ENCODE measurements around the gene CRELD1. TPM values are rescaled to one million over a fixed set of nuclear protein-coding genes. Genes with fewer than 3 reads are reported as not detected.
A peak's percentile ranks its signal among the peaks of the same experiment; 100 is the strongest.

Gene CRELD1
- total RNA-seq, 2 donors from 2014 or later, result 19.8 to 23.6 TPM

GRCh38 chr3:9888540-9888939 lies 45.1 kb upstream of the CRELD1 start:
- H3K4me1 ChIP-seq, result peaks cover 12% of the 10 kb centered on the region
- ATAC-seq (no peak), DNase-seq (no peak)
- no peaks in the 10 kb centered on the region for H3K9me3 ChIP-seq
- WGBS, 2 donors, result 67 to 71% methylated on average over 3 of the region's 3 CpGs
- no peaks in the 10 kb centered on the region for H3K27me3 ChIP-seq
- no peaks in the 10 kb centered on the region for H3K36me3 ChIP-seq (replicated peaks in 1 of 2; ENCODE audit: insufficient read depth in 1 of 2, low read depth in 2 of 2)
- H3K4me3 ChIP-seq, result no peak overlapping the region
- H3K27ac ChIP-seq, result no peak overlapping the region
- intact Hi-C loops (cut with DNase I), result no loop called here
- TF ChIP-seq, protein P1, sequence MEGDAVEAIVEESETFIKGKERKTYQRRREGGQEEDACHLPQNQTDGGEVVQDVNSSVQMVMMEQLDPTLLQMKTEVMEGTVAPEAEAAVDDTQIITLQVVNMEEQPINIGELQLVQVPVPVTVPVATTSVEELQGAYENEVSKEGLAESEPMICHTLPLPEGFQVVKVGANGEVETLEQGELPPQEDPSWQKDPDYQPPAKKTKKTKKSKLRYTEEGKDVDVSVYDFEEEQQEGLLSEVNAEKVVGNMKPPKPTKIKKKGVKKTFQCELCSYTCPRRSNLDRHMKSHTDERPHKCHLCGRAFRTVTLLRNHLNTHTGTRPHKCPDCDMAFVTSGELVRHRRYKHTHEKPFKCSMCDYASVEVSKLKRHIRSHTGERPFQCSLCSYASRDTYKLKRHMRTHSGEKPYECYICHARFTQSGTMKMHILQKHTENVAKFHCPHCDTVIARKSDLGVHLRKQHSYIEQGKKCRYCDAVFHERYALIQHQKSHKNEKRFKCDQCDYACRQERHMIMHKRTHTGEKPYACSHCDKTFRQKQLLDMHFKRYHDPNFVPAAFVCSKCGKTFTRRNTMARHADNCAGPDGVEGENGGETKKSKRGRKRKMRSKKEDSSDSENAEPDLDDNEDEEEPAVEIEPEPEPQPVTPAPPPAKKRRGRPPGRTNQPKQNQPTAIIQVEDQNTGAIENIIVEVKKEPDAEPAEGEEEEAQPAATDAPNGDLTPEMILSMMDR (IDR thresholded peaks at IDR 0.05), result no peak
- TF ChIP-seq POLR2A (IDR thresholded peaks at IDR 0.05), result no peak

DNA sequence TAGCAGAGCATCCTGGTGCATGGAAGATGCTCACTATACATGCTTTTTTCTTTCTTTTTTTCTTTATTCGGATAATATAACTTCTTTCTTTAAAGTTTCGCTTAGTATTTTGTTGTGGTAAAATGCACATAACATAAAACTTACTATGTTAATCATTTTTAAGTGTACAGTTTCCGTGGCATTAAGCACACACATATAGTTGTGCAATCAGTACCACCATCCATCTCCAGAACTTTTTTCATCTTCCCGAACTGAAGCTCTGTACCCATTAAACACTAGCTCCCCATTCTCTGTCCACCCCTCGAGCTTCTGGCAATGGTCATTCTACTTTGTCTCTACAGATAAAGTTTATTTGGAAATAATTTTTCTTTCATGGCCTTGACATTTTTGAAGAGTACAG lies 44.2 kb upstream of the CRELD1 start:
- TF ChIP-seq, protein P1 (IDR thresholded peaks at IDR 0.05), result no peak
- no peak for TF ChIP-seq POLR2A (IDR thresholded peaks at IDR 0.05)
- ATAC-seq (no peak), DNase-seq (no peak)
- H3K9me3 ChIP-seq, result no peaks in the 10 kb centered on the region
- H3K27me3 ChIP-seq, result no peaks in the 10 kb centered on the region
- intact Hi-C loops (cut with DNase I), result no loop called here
- no peak overlapping the region for H3K27ac ChIP-seq
- no peak overlapping the region for H3K4me3 ChIP-seq
- no peaks in the 10 kb centered on the region for H3K36me3 ChIP-seq (replicated peaks in 1 of 2; ENCODE audit: insufficient read depth in 1 of 2, low read depth in 2 of 2)
- WGBS, 2 donors, result 61 to 63% methylated on average over 5 of the region's 5 CpGs
- peaks cover 12% of the 10 kb centered on the region for H3K4me1 ChIP-seq

DNA sequence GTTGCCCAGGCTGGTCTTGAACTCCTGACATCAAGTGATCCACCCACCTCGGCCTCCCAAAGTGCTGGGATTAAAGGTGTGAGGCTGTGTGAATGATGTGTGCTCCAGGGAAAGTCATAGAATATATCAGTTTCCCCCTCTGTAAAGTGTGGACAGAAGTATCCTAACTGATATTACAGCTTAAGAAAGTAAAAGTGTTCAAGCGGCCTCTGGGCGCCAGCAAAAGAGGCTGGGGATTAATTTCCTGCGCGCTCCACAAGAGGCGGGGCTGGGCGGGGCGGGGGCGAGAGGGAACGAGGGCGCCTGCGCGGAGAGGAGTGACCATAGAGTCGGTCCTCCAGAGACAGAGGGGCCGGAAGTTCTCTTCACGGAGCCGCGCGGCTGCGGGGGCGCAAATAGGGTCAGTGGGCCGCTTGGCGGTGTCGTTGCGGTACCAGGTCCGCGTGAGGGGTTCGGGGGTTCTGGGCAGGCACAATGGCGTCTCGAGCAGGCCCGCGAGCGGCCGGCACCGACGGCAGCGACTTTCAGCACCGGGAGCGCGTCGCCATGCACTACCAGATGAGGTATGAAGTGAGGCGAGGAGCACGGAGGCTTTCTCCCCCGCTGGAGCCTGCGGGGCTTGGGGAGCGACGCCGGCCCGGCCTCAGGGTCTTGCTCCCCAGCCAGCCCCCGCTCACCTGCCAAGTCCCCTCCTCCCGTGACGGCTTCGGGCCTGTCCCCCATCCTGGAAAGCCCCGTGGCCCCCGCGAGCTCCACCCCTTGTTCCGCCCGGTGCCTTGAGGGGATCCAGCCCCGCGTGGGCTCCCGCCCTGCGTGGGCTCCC lies 43.2 kb upstream of the CRELD1 start, which contains the start of gene JAGN1:
JAGN1 (plus strand) TSS at position 362 of the 823 bp plus-strand sequence; CDS start at position 475, 113 bp downstream.
- Histone ChIP-seq H3K9me3 (no peaks in the 10 kb centered on the region), H3K36me3 (replicated peaks in 1 of 2; ENCODE audit: insufficient read depth in 1 of 2, low read depth in 2 of 2) (no peaks in the 10 kb centered on the region), H3K27ac (peak within 1 kb of the TSS; percentile 88 to 96 (median 92)), H3K4me3 (peak within 1 kb of the TSS; percentile 88 to 100), H3K4me1 (peaks cover 12% of the 10 kb centered on the region), H3K27me3 (no peaks in the 10 kb centered on the region)
- peak; percentile 99 for ATAC-seq
- intact Hi-C loops (cut with DNase I), result no loop called here
- DNase-seq, result peak; percentile 89 to 92 (median 90)
- 0% methylated on average over 9 to 48 of the region's 62 CpGs for WGBS, 2 donors
- TF ChIP-seq POLR2A (IDR thresholded peaks at IDR 0.05), result peak; percentile 70 to 93 (median 89)
- TF ChIP-seq, protein P1 (IDR thresholded peaks at IDR 0.05), result peak in 2 of 7 experiments; percentile 6 to 13

- Histone ChIP-seq H3K27me3 (no peaks in the 10 kb centered on the region), H3K4me1 (peaks cover 12% of the 10 kb centered on the region), H3K36me3 (replicated peaks in 1 of 2; ENCODE audit: insufficient read depth in 1 of 2, low read depth in 2 of 2) (no peaks in the 10 kb centered on the region), H3K4me3 (peak overlapping the region; percentile 88 to 100), H3K9me3 (no peaks in the 10 kb centered on the region), H3K27ac (peak overlapping the region; percentile 88 to 96 (median 92))
- 7 to 9% methylated on average over 7 to 12 of the region's 12 CpGs for WGBS, 2 donors
- DNase-seq (no peak), ATAC-seq (no peak)
- TF ChIP-seq, protein P1 (IDR thresholded peaks at IDR 0.05), result no peak
- TF ChIP-seq POLR2A (IDR thresholded peaks at IDR 0.05), result no peak
- intact Hi-C loops (cut with DNase I), result no loop called here
These were observed 42.5 kb upstream of the CRELD1 start for GRCh38 chr3:9891072-9891622.

All from body of pancreas (tissue), 4 donors.